Lung (tissue), 12 donors: ENCODE results near the gene CFB. TPM values are rescaled to one million over a fixed set of nuclear protein-coding genes. Genes with fewer than 3 reads are reported as not detected.

Experiments used
- ATAC-seq: fragments of 200-7000 bp; cut with Tn5 transposase; one replicate; pipeline ENCODE4 v1.9.1; 2020; ENCODE audit warnings: moderate number of reproducible peaks; ENCODE audit not compliant: insufficient read depth, low FRiP score
- DNase-seq, 3 donors: peaks; one replicate each; pipeline ENCODE4 v3.0.0-alpha.2; 2013 to 2017
- H3K27ac ChIP-seq, 2 donors: one replicate each; pipeline ENCODE4 v1.5.1; 2013; ENCODE audit warnings: mild to moderate bottlenecking in 2 of 2, moderate library complexity in 2 of 2, control low read depth in 1 of 2, inconsistent platforms in 1 of 2, low read depth in 1 of 2, low read length in 1 of 2
- H3K27me3 ChIP-seq, 3 donors: one replicate each; pipeline ENCODE4 v1.5.1; 2013; ENCODE audit warnings: low read length in 2 of 3; ENCODE audit not compliant: control insufficient read depth in 3 of 3, insufficient read depth in 3 of 3
- H3K36me3 ChIP-seq, 4 donors: one replicate each; pipeline ENCODE4 v1.5.1; 2013; ENCODE audit warnings: low read length in 4 of 4, mild to moderate bottlenecking in 1 of 4, moderate library complexity in 1 of 4; ENCODE audit not compliant: control insufficient read depth in 4 of 4, insufficient read depth in 4 of 4
- H3K4me1 ChIP-seq, 5 donors: one replicate each; pipeline ENCODE4 v1.5.1; 2013; ENCODE audit warnings: low read length in 5 of 5, mild to moderate bottlenecking in 2 of 5, moderate library complexity in 1 of 5; ENCODE audit not compliant: control insufficient read depth in 5 of 5, insufficient read depth in 5 of 5
- H3K4me3 ChIP-seq: one replicate; pipeline ENCODE4 v1.5.1; 2013; ENCODE audit warnings: mild to moderate bottlenecking, control low read depth, moderate library complexity
- H3K9ac ChIP-seq, 2 donors: one replicate each; pipeline ENCODE4 v1.5.1; 2013; ENCODE audit warnings: low read length in 2 of 2, control low read depth in 1 of 2; ENCODE audit not compliant: insufficient read depth in 1 of 2
- H3K9me3 ChIP-seq, 4 donors: one replicate each; pipeline ENCODE4 v1.5.1; 2013; ENCODE audit warnings: low read length in 3 of 4, mild to moderate bottlenecking in 1 of 4, moderate library complexity in 1 of 4; ENCODE audit not compliant: control insufficient read depth in 4 of 4, insufficient read depth in 3 of 4
- CTCF ChIP-seq: IDR thresholded peaks from 2 replicates; pipeline ENCODE4 v1.5.1; 2012; ENCODE audit warnings: mild to moderate bottlenecking; ENCODE audit errors: control extremely low read depth, extremely low read depth
- WGBS, 2 donors: extraction: QIAGEN DNeasy Blood & Tissue Kit; methylation state at CpG; one replicate each; pipeline ENCODE4 v1.1.7; 2013; 5-methylcytosine and 5-hydroxymethylcytosine counted together
- polyA plus RNA-seq, 2 donors: library from polyadenylated mRNA; stranded (reverse); fragments of 200-250 nt; gene quantifications; one replicate each; pipeline ENCODE4 v1.2.1, GENCODE V29; 2013
- total RNA-seq, 2 donors: library from RNA; depleted of rRNA in 1 of 2; stranded (reverse); fragments of >200 nt in 1 of 2; gene quantifications; one replicate each; pipeline ENCODE4 v1.2.1, GENCODE V29; 2014 to 2021
- donor health status: control.
- donor health status: control.
- donor health status: Bipolar disorder and iron deficiency.
- donor health status: healthy.
- donor health status: DM: yes; HTN: yes; CAD: no.

Gene CFB
- total and polyA plus RNA-seq, 4 donors = 173 to 297 (median 234) TPM

- H3K9ac ChIP-seq = no peak overlapping the region
- no peak overlapping the region for H3K4me3 ChIP-seq
- WGBS, 2 donors = 88 to 89% methylated on average over 24 of the region's 24 CpGs
- H3K4me1 ChIP-seq = peaks cover 0 to 14% (median 0%) of the 10 kb centered on the region in 5 donors
- ATAC-seq (no peak), DNase-seq (no peak)
- no peak for TF ChIP-seq CTCF
- peaks cover 0 to 5% (median 0%) of the 10 kb centered on the region in 3 donors for H3K27me3 ChIP-seq
- H3K9me3 ChIP-seq = no peaks in the 10 kb centered on the region
- H3K27ac ChIP-seq = no peak overlapping the region
- peaks cover 0 to 16% (median 3%) of the 10 kb centered on the region in 4 donors for H3K36me3 ChIP-seq
Observed at GRCh38 chr6:31947070-31947675, 1.3 kb downstream of the CFB start.

GRCh38 chr6:31947864-31948263 lies 2.0 kb downstream of the CFB start:
- H3K36me3 ChIP-seq = peaks cover 0 to 16% (median 7%) of the 10 kb centered on the region in 4 donors
- no peak overlapping the region for H3K9ac ChIP-seq

GRCh38 chr6:31948306-31948705 lies 2.4 kb downstream of the CFB start:
- peaks cover 0 to 14% (median 0%) of the 10 kb centered on the region in 5 donors for H3K4me1 ChIP-seq
- DNase-seq = no peak
- peaks cover 0 to 5% (median 0%) of the 10 kb centered on the region in 3 donors for H3K27me3 ChIP-seq
- no peak overlapping the region for H3K9ac ChIP-seq
- peaks cover under 1 to 18% (median 9%) of the 10 kb centered on the region in 4 donors for H3K36me3 ChIP-seq
- 78 to 80% methylated on average over 5 of the region's 5 CpGs for WGBS, 2 donors
- H3K27ac ChIP-seq = no peak overlapping the region
- TF ChIP-seq CTCF = no peak
- no peak for ATAC-seq
- no peak overlapping the region for H3K4me3 ChIP-seq
- no peaks in the 10 kb centered on the region for H3K9me3 ChIP-seq

More at GRCh38 chr6:31947864-31948263, 2.0 kb downstream of the CFB start:
- Histone ChIP-seq H3K4me3 (no peak overlapping the region), H3K27ac (no peak overlapping the region), H3K9me3 (no peaks in the 10 kb centered on the region), H3K4me1 (peaks cover 0 to 14% (median 0%) of the 10 kb centered on the region in 5 donors), H3K27me3 (peaks cover 0 to 5% (median 0%) of the 10 kb centered on the region in 3 donors)
- ATAC-seq (no peak), DNase-seq (no peak)
- WGBS, 2 donors = 86 to 91% methylated on average over 4 of the region's 4 CpGs
- TF ChIP-seq CTCF = no peak
